Trophoblast cell (in vitro differentiated cells and primary cell): ENCODE data around the gene C16orf46.

Source experiments
- DNase-seq, 2 donors: peaks; one replicate each; pipeline ENCODE4 v3.0.0-alpha.2; 2016
- H2AFZ ChIP-seq: 2 replicates; pipeline ENCODE4 v1.6.1; 2013; ENCODE audit warnings: low read length, moderate library complexity, mild to moderate bottlenecking; ENCODE audit not compliant: insufficient read depth, poor library complexity
- H2AK5ac ChIP-seq: 2 replicates; pipeline ENCODE4 v1.6.1; 2013; ENCODE audit warnings: mild to moderate bottlenecking, low read length
- H2BK120ac ChIP-seq: 2 replicates; pipeline ENCODE4 v1.6.1; 2013; ENCODE audit warnings: low read length, mild to moderate bottlenecking, moderate library complexity; ENCODE audit not compliant: insufficient read depth, poor library complexity
- H2BK12ac ChIP-seq: 2 replicates; pipeline ENCODE4 v1.6.1; 2013; ENCODE audit warnings: mild to moderate bottlenecking, low read length, moderate library complexity
- H2BK5ac ChIP-seq: 2 replicates; pipeline ENCODE4 v1.6.1; 2013; ENCODE audit warnings: low read length, low read depth, moderate library complexity, mild to moderate bottlenecking; ENCODE audit not compliant: poor library complexity
- H3K14ac ChIP-seq: 2 replicates; pipeline ENCODE4 v1.6.1; 2013; ENCODE audit warnings: mild to moderate bottlenecking, low read length
- H3K18ac ChIP-seq: 2 replicates; pipeline ENCODE4 v1.6.1; 2013; ENCODE audit warnings: mild to moderate bottlenecking, low read length
- H3K23ac ChIP-seq: 2 replicates; pipeline ENCODE4 v1.6.1; 2013; ENCODE audit warnings: low read length
- H3K27ac ChIP-seq: 2 replicates; pipeline ENCODE4 v1.5.1; 2013; ENCODE audit warnings: low read depth, mild to moderate bottlenecking, inconsistent platforms, low read length, moderate library complexity
- H3K27me3 ChIP-seq: 2 replicates; pipeline ENCODE4 v1.6.1; 2013; ENCODE audit warnings: inconsistent platforms, mild to moderate bottlenecking, low read length, moderate library complexity; ENCODE audit not compliant: insufficient read depth
- H3K36me3 ChIP-seq, 2 experiments: 1 replicate in 1 of 2; 2 replicates in 1 of 2; pipeline ENCODE4 v1.6.1; 2013; ENCODE audit warnings: low read length in 2 of 2, mild to moderate bottlenecking in 2 of 2, moderate library complexity in 1 of 2; ENCODE audit not compliant: insufficient read depth in 2 of 2, control insufficient read depth in 1 of 2
- H3K4ac ChIP-seq: 2 replicates; pipeline ENCODE4 v1.6.1; 2013; ENCODE audit warnings: low read depth, mild to moderate bottlenecking, low read length, moderate library complexity
- H3K4me1 ChIP-seq, 2 experiments: 1 replicate in 1 of 2; 2 replicates in 1 of 2; pipeline ENCODE4 v1.6.1; 2013; ENCODE audit warnings: low read length in 2 of 2, mild to moderate bottlenecking in 2 of 2, moderate library complexity in 1 of 2; ENCODE audit not compliant: insufficient read depth in 2 of 2, control insufficient read depth in 1 of 2
- H3K4me2 ChIP-seq: 2 replicates; pipeline ENCODE4 v1.6.1; 2013; ENCODE audit warnings: inconsistent platforms, mild to moderate bottlenecking, low read length, moderate library complexity
- H3K4me3 ChIP-seq: 2 replicates; pipeline ENCODE4 v1.5.1; 2013; ENCODE audit warnings: mild to moderate bottlenecking, low read depth, low read length, inconsistent platforms
- H3K79me1 ChIP-seq: one replicate; pipeline ENCODE4 v1.6.1; 2013; ENCODE audit warnings: low read length
- H3K79me2 ChIP-seq: 2 replicates; pipeline ENCODE4 v1.6.1; 2013; ENCODE audit warnings: low read length, mild to moderate bottlenecking; ENCODE audit not compliant: control insufficient read depth, insufficient read depth, poor library complexity
- H3K9ac ChIP-seq: 2 replicates; pipeline ENCODE4 v1.6.1; 2013; ENCODE audit warnings: mild to moderate bottlenecking, low read length
- H3K9me3 ChIP-seq: 2 replicates; pipeline ENCODE4 v1.6.1; 2013; ENCODE audit warnings: low read depth, mild to moderate bottlenecking, control low read depth, inconsistent platforms, low read length; ENCODE audit not compliant: insufficient read depth
- H4K12ac ChIP-seq: 2 replicates; pipeline ENCODE4 v1.6.1; 2013; ENCODE audit warnings: low read depth, mild to moderate bottlenecking, low read length, moderate library complexity
- H4K8ac ChIP-seq: 2 replicates; pipeline ENCODE4 v1.6.1; 2013; ENCODE audit warnings: low read depth, mild to moderate bottlenecking, low read length, moderate library complexity
- H4K91ac ChIP-seq: one replicate; pipeline ENCODE4 v1.6.1; 2013; ENCODE audit warnings: low read depth, mild to moderate bottlenecking, low read length, moderate library complexity
- WGBS: extraction: QIAGEN DNeasy Blood & Tissue Kit; methylation state at CpG from one replicate; pipeline ENCODE4 v1.1.7; 2013; ENCODE audit warnings: missing lambda C conversion rate; ENCODE audit not compliant: insufficient read length, insufficient coverage; ENCODE audit errors: extremely low coverage; 5-methylcytosine and 5-hydroxymethylcytosine counted together

The C16orf46 gene

GRCh38 chr16:81069063-81069462 is 8.0 kb downstream of the C16orf46 start:
- WGBS: no CpG with 5 or more reads among the region's 4 CpGs
- no peaks in the 10 kb centered on the region for H3K9me3 ChIP-seq
- H4K91ac ChIP-seq: no peak overlapping the region
- peaks cover 2 to 10% of the 10 kb centered on the region in 2 experiments for H3K4me1 ChIP-seq
- no peak overlapping the region for H3K14ac ChIP-seq
- no peak overlapping the region for H2BK120ac ChIP-seq
- no peak overlapping the region for H2AFZ ChIP-seq
- H3K27ac ChIP-seq: no peak overlapping the region
- H3K36me3 ChIP-seq: no peaks in the 10 kb centered on the region
- H4K8ac ChIP-seq: no peak overlapping the region
- H3K4ac ChIP-seq: no peak overlapping the region
- no peak overlapping the region for H3K18ac ChIP-seq
- H3K79me1 ChIP-seq: peaks cover 2% of the 10 kb centered on the region
- no peak overlapping the region for H3K4me3 ChIP-seq
- no peak overlapping the region for H4K12ac ChIP-seq
- H3K79me2 ChIP-seq: no peaks in the 10 kb centered on the region
- no peak overlapping the region for H2AK5ac ChIP-seq
- no peak overlapping the region for H3K4me2 ChIP-seq
- H2BK5ac ChIP-seq: no peak overlapping the region
- no peak overlapping the region for H2BK12ac ChIP-seq
- H3K27me3 ChIP-seq: no peaks in the 10 kb centered on the region
- no peak overlapping the region for H3K23ac ChIP-seq
- H3K9ac ChIP-seq: no peak overlapping the region
- DNase-seq: no peak

GRCh38 chr16:81067166-81067565 is 9.9 kb downstream of the C16orf46 start:
- H4K8ac ChIP-seq: no peak overlapping the region
- no peak overlapping the region for H2BK12ac ChIP-seq
- no peak overlapping the region for H3K27ac ChIP-seq
- H4K12ac ChIP-seq: no peak overlapping the region
- H3K4me3 ChIP-seq: no peak overlapping the region
- no peaks in the 10 kb centered on the region for H3K79me1 ChIP-seq
- H3K79me2 ChIP-seq: no peaks in the 10 kb centered on the region
- H3K18ac ChIP-seq: no peak overlapping the region
- H3K14ac ChIP-seq: no peak overlapping the region
- peaks cover 2 to 9% of the 10 kb centered on the region in 2 experiments for H3K4me1 ChIP-seq
- no peaks in the 10 kb centered on the region for H3K27me3 ChIP-seq
- H2BK5ac ChIP-seq: no peak overlapping the region
- H3K36me3 ChIP-seq: no peaks in the 10 kb centered on the region
- H3K4ac ChIP-seq: no peak overlapping the region
- no peak overlapping the region for H2AK5ac ChIP-seq
- H3K23ac ChIP-seq: no peak overlapping the region
- DNase-seq: no peak
- no peak overlapping the region for H3K4me2 ChIP-seq
- H3K9me3 ChIP-seq: no peaks in the 10 kb centered on the region
- H4K91ac ChIP-seq: no peak overlapping the region
- no peak overlapping the region for H2AFZ ChIP-seq
- H2BK120ac ChIP-seq: no peak overlapping the region
- no peak overlapping the region for H3K9ac ChIP-seq
- no CpG with 5 or more reads among the region's 1 CpG for whole genome bisulfite sequencing

DNA sequence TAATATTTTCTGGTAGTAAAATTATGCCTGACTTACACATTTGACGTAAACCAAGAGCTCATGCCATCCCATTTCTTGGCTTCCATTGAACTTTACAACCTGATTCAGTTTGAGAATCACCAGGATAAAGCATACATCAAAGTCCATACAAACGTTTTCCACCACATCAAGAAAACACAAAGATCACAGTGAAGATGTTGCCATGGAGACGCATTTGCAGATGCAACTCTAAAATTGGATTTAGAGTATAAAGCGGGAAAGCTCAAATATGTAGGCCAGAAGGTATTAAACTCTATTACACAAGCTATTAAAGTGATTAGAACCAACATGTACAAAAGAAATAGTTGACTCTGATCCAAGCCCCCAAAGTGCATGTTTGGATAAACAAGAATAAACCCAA is 10.4 kb downstream of the C16orf46 start:
- no peak for DNase-seq
- no peak overlapping the region for H2BK5ac ChIP-seq
- H4K12ac ChIP-seq: no peak overlapping the region
- H2BK12ac ChIP-seq: no peak overlapping the region
- H3K36me3 ChIP-seq: no peaks in the 10 kb centered on the region
- no peak overlapping the region for H2AFZ ChIP-seq
- no peak overlapping the region for H3K23ac ChIP-seq
- no peak overlapping the region for H2BK120ac ChIP-seq
- H4K8ac ChIP-seq: no peak overlapping the region
- H3K4me1 ChIP-seq: peaks cover 0 to 7% of the 10 kb centered on the region in 2 experiments
- no peaks in the 10 kb centered on the region for H3K79me2 ChIP-seq
- no peak overlapping the region for H3K4ac ChIP-seq
- no peak overlapping the region for H3K4me2 ChIP-seq
- H4K91ac ChIP-seq: no peak overlapping the region
- no peak overlapping the region for H3K9ac ChIP-seq
- no peak overlapping the region for H3K14ac ChIP-seq
- no peaks in the 10 kb centered on the region for H3K79me1 ChIP-seq
- no peaks in the 10 kb centered on the region for H3K9me3 ChIP-seq
- H3K18ac ChIP-seq: no peak overlapping the region
- H2AK5ac ChIP-seq: no peak overlapping the region
- no peak overlapping the region for H3K27ac ChIP-seq
- no peaks in the 10 kb centered on the region for H3K27me3 ChIP-seq
- H3K4me3 ChIP-seq: no peak overlapping the region
- no CpG with 5 or more reads among the region's 4 CpGs for WGBS

- H3K14ac ChIP-seq: no peak overlapping the region
Measured at GRCh38 chr16:81061871-81062608, 15.0 kb downstream of the C16orf46 start.

More at GRCh38 chr16:81061871-81062608, 15.0 kb downstream of the C16orf46 start:
- H2BK12ac ChIP-seq: no peak overlapping the region
- peaks cover 0 to 6% of the 10 kb centered on the region in 2 experiments for H3K4me1 ChIP-seq
- no peaks in the 10 kb centered on the region for H3K9me3 ChIP-seq
- no peak for DNase-seq
- no peaks in the 10 kb centered on the region for H3K79me2 ChIP-seq
- H3K18ac ChIP-seq: no peak overlapping the region
- no peaks in the 10 kb centered on the region for H3K79me1 ChIP-seq
- no peaks in the 10 kb centered on the region for H3K27me3 ChIP-seq
- H3K23ac ChIP-seq: no peak overlapping the region
- H2BK120ac ChIP-seq: no peak overlapping the region
- no peak overlapping the region for H4K12ac ChIP-seq
- H4K8ac ChIP-seq: no peak overlapping the region
- H4K91ac ChIP-seq: no peak overlapping the region
- no CpG with 5 or more reads among the region's 10 CpGs for WGBS
- H3K9ac ChIP-seq: no peak overlapping the region
- no peak overlapping the region for H3K4ac ChIP-seq
- no peak overlapping the region for H2AFZ ChIP-seq
- no peak overlapping the region for H3K27ac ChIP-seq
- peaks cover 2 to 3% of the 10 kb centered on the region in 2 experiments for H3K36me3 ChIP-seq
- no peak overlapping the region for H2AK5ac ChIP-seq
- no peak overlapping the region for H3K4me2 ChIP-seq
- H2BK5ac ChIP-seq: no peak overlapping the region
- no peak overlapping the region for H3K4me3 ChIP-seq
